ENCODE results near the gene CCHCR1. TPM values are rescaled to one million over a fixed set of nuclear protein-coding genes. Genes with fewer than 3 reads are reported as not detected.

Gene CCHCR1
- total and polyA plus RNA-seq, 2 experiments from 2014 or later: 19.8 to 46.7 TPM

- Mint-ChIP-seq H3K9me3 (no peaks in the 10 kb centered on the region), H3K4me1 (peaks cover 16% of the 10 kb centered on the region), H3K27ac (no peak overlapping the region), H3K36me3 (ENCODE audit: low read depth) (no peaks in the 10 kb centered on the region), H3K27me3 (ENCODE audit: insufficient read depth, low read depth, poor library complexity) (no peaks in the 10 kb centered on the region), H3K4me3 (no peak overlapping the region)
- H3F3A ChIP-seq (replicated peaks; ENCODE audit: low read depth): 0 out of 2 replicates have a peak, but pooled peaks cover 2% of the 10 kb centered on the region
- H3K36me3 ChIP-seq (ENCODE audit: insufficient read depth): no peaks in the 10 kb centered on the region
- H4K20me1 ChIP-seq (replicated peaks; ENCODE audit: insufficient read depth): no peaks in the 10 kb centered on the region
- ATAC-seq (no peak), DNase-seq (ENCODE audit: low spot score) (no peak)
- no peak overlapping the region for H2AFZ ChIP-seq
- no peak overlapping the region for H3K4me2 ChIP-seq
- H3K27me3 ChIP-seq (ENCODE audit: insufficient read depth): no peaks in the 10 kb centered on the region
- H3K27ac ChIP-seq (ENCODE audit: low read depth): no peak overlapping the region
- peaks cover 16% of the 10 kb centered on the region for H3K4me1 ChIP-seq (ENCODE audit: insufficient read depth)
- no peak overlapping the region for H3K4me3 ChIP-seq
- H3K79me2 ChIP-seq (replicated peaks; ENCODE audit: insufficient read depth): no peaks in the 10 kb centered on the region
- no peak for TF ChIP-seq ZNF114 (CRISPR knock-in tag; IDR thresholded peaks at IDR 0.05)
- TF ChIP-seq REST (IDR thresholded peaks at IDR 0.05; ENCODE audit: unreplicated experiment): no peak
- TF ChIP-seq POLR2AphosphoS5 (IDR thresholded peaks at IDR 0.05; ENCODE audit: low read depth): no peak
- no peak for TF ChIP-seq EZH2 (IDR thresholded peaks at IDR 0.05; ENCODE audit: low read depth, unreplicated experiment)
- TF ChIP-seq JUNB (IDR thresholded peaks at IDR 0.05; ENCODE audit: unreplicated experiment): no peak
- TF ChIP-seq ZNF462 (CRISPR knock-in tag; IDR thresholded peaks at IDR 0.05): no peak
- H3K9me2 ChIP-seq (ENCODE audit: insufficient read depth): 0 out of 2 replicates have a peak, but pooled peaks cover 3% of the 10 kb centered on the region
Observed at GRCh38 chr6:31098449-31098938, 59.1 kb downstream of the CCHCR1 start.
